Prostate gland (tissue), 2 donors: ENCODE data around the gene LAMA1.

Experiments used
- CTCF ChIP-seq, 4 experiments: fragments of 200-600 bp in 2 of 4; fragments of 450-650 bp in 2 of 4; sonication (generic) in 2 of 4; IDR thresholded peaks; 1 replicate in 3 of 4; 2 replicates in 1 of 4; pipeline ENCODE4 v1.5.1; 2016 to 2019; ENCODE audit warnings: antibody characterized with exemption in 4 of 4, mild to moderate bottlenecking in 2 of 4, moderate library complexity in 2 of 4
- POLR2A ChIP-seq: fragments of 450-650 bp; IDR thresholded peaks from one replicate; pipeline ENCODE4 v1.6.1; 2016; ENCODE audit warnings: antibody characterized with exemption, mild to moderate bottlenecking

GRCh38 chr18:6960656-6961055 lies 156.9 kb downstream of the LAMA1 start:
- TF ChIP-seq CTCF (IDR thresholded peaks at IDR 0.05) = no peak
- no peak for TF ChIP-seq POLR2A
